HepG2 (cell line): ENCODE measurements around the gene GALR3. TPM values are rescaled to one million over a fixed set of nuclear protein-coding genes. Genes with fewer than 3 reads are reported as not detected.

Experiments
- BRCA1 ChIP-seq: sonication (generic); formaldehyde crosslinking; IDR thresholded peaks from 2 replicates; pipeline ENCODE4 v1.4.0; 2020; ENCODE audit warnings: missing genetic modification reagents
- CCAR2 ChIP-seq: fragments of 200-400 bp; formaldehyde crosslinking; optimal IDR thresholded peaks from 2 replicates; pipeline ENCODE3; 2018; ENCODE audit warnings: low read depth, mild to moderate bottlenecking, low read length, moderate library complexity
- ERF ChIP-seq: IDR thresholded peaks from 2 replicates; pipeline ENCODE4 v1.6.1; 2018; ENCODE audit warnings: missing biosample characterization, missing genetic modification reagents
- KAT8 ChIP-seq: IDR thresholded peaks from 2 replicates; pipeline ENCODE4 v1.6.1; 2016; ENCODE audit warnings: missing genetic modification reagents, missing compliant biosample characterization
- KDM3A ChIP-seq: IDR thresholded peaks from 2 replicates; pipeline ENCODE4 v1.6.1; 2018; ENCODE audit warnings: low read depth, missing compliant biosample characterization
- POLR2AphosphoS2 ChIP-seq: IDR thresholded peaks from 2 replicates; pipeline ENCODE4 v1.6.1; 2011; ENCODE audit warnings: low read depth, low read length, improper control_type of control experiment
- SAFB2 ChIP-seq: sonication (generic); formaldehyde crosslinking; IDR thresholded peaks from 2 replicates; pipeline ENCODE4 v1.5.1; 2020; ENCODE audit warnings: missing genetic modification reagents, low read depth, mild to moderate bottlenecking, borderline replicate concordance
- SP1 ChIP-seq, 2 experiments: fragments of 450-650 bp in 1 of 2; sonication (generic) in 1 of 2; formaldehyde crosslinking in 1 of 2; IDR thresholded peaks; 2 replicates each; pipeline versions ENCODE4 v1.4.0 to v1.6.1; 2016 to 2020; ENCODE audit warnings: missing genetic modification reagents in 1 of 2
- YEATS2 ChIP-seq: sonication (generic); formaldehyde crosslinking; IDR thresholded peaks from 2 replicates; pipeline ENCODE4 v1.4.0; 2020; ENCODE audit warnings: missing genetic modification reagents, borderline replicate concordance
- ZNF225 ChIP-seq: sonication (generic); formaldehyde crosslinking; IDR thresholded peaks from 2 replicates; pipeline ENCODE4 v1.4.0; 2020; ENCODE audit warnings: mild to moderate bottlenecking, missing genetic modification reagents
- ZNF33B ChIP-seq: sonication (generic); formaldehyde crosslinking; IDR thresholded peaks from 2 replicates; pipeline ENCODE4 v1.5.1; 2020; ENCODE audit warnings: mild to moderate bottlenecking, missing genetic modification reagents
- ZNF34 ChIP-seq: sonication (generic); formaldehyde crosslinking; IDR thresholded peaks from 2 replicates; pipeline ENCODE4 v1.4.0; 2020; ENCODE audit warnings: mild to moderate bottlenecking, missing genetic modification reagents, borderline replicate concordance
- ZNF788 ChIP-seq: sonication (generic); formaldehyde crosslinking; IDR thresholded peaks from 2 replicates; pipeline ENCODE4 v1.5.0; 2020; ENCODE audit warnings: mild to moderate bottlenecking, missing genetic modification reagents, borderline replicate concordance
- polyA plus RNA-seq, 8 experiments: library from polyadenylated mRNA; depleted of rRNA in 3 of 8; stranded (reverse) in 7 of 8; unstranded in 1 of 8; fragments of >200 nt; fragmentation: Illumina TruSeq in 4 of 8; extraction: Trizol in 4 of 8; gene quantifications; 2 replicates each; pipeline versions ENCODE4 v1.2.1 to v1.2.3, GENCODE V29; 2011 to 2016; ENCODE audit warnings: low read depth in 4 of 8, missing spikeins in 1 of 8, mixed read lengths in 1 of 8; ENCODE audit not compliant: insufficient read depth in 1 of 8
- total RNA-seq, 5 experiments: library from RNA; depleted of rRNA; stranded (reverse); fragments of >200 nt; fragmentation: Illumina TruSeq; extraction: Trizol; gene quantifications; 2 replicates each; pipeline ENCODE4 v1.2.3, GENCODE V29; 2016; ENCODE audit warnings: low read depth in 1 of 5
- TF ChIP-seq, protein P1 (sequence below): fragments of 450-650 bp; IDR thresholded peaks from 2 replicates; pipeline ENCODE4 v1.6.1; 2016
- TF ChIP-seq, protein P2 (sequence below): sonication (generic); formaldehyde crosslinking; IDR thresholded peaks from 2 replicates; pipeline ENCODE4 v1.4.0; 2020; ENCODE audit warnings: missing genetic modification reagents
- TF ChIP-seq, protein P3 (sequence below): IDR thresholded peaks from 2 replicates; pipeline ENCODE4 v1.6.1; 2012; ENCODE audit warnings: low read length, improper control_type of control experiment
- TF ChIP-seq, protein P4 (sequence below): sonication (generic); formaldehyde crosslinking; IDR thresholded peaks from 2 replicates; pipeline ENCODE4 v1.4.0; 2020; ENCODE audit warnings: missing genetic modification reagents, mild to moderate bottlenecking, borderline replicate concordance
- TF ChIP-seq, protein P5 (sequence below), 2 experiments: sonication (generic) in 1 of 2; formaldehyde crosslinking in 1 of 2; IDR thresholded peaks; 2 replicates each; pipeline versions ENCODE4 v1.5.1 to v1.6.1; 2011 to 2020; ENCODE audit warnings: borderline replicate concordance in 1 of 2, low read depth in 1 of 2, low read length in 1 of 2, mild to moderate bottlenecking in 1 of 2, missing genetic modification reagents in 1 of 2, moderate library complexity in 1 of 2

GALR3 gene
- total and polyA plus RNA-seq, 2 of the 13 experiments (the other 11 are each of a cell fraction or from before 2014, with no cell fraction given) = 0.13 TPM; not detected in 1

DNA sequence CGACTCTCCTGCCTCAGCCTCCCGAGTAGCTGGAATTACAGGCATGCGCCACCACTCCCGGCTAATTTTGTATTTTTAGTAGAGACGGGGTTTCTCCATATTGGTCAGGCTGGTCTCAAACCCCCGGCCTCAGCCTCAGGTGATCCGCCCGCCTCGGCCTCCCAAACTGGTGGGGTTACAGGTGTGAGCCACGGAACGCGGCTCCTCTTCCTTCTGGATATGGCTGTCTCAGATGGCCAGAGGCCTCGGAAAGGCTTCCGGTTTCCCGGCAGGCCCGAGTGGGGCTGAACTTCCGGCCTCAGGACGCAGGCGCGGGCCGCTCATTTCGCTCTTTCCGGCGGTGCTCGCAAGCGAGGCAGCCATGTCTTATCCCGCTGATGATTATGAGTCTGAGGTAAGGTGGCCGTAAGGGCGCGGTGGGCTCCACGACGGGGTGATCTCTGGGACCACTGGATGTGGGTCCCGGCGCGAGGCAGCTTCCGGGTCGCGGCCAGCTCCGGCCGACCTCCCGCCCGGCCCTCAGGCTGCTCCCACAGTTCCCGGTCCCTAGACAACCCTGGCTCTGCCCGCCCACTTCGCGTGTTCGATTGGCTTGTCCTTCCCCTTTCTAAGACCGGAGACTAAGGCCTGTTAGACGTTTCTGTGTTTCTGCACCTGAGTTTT is 26.0 kb downstream of the GALR3 start, which contains the start of gene EIF3L (continued):
- TF ChIP-seq, protein P1, sequence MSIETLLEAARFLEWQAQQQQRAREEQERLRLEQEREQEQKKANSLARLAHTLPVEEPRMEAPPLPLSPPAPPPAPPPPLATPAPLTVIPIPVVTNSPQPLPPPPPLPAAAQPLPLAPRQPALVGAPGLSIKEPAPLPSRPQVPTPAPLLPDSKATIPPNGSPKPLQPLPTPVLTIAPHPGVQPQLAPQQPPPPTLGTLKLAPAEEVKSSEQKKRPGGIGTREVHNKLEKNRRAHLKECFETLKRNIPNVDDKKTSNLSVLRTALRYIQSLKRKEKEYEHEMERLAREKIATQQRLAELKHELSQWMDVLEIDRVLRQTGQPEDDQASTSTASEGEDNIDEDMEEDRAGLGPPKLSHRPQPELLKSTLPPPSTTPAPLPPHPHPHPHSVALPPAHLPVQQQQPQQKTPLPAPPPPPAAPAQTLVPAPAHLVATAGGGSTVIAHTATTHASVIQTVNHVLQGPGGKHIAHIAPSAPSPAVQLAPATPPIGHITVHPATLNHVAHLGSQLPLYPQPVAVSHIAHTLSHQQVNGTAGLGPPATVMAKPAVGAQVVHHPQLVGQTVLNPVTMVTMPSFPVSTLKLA = peak; percentile 35; the same call in 1 of the 2 replicates
- peak; percentile 91 for TF ChIP-seq BRCA1 (CRISPR knock-in tag)
- peak; percentile 78; the same call in 1 of the 2 replicates for TF ChIP-seq ERF
- 0 out of 2 replicates have a peak, but pooled peaks have one; percentile 77 for TF ChIP-seq ZNF34 (CRISPR knock-in tag)
- TF ChIP-seq, protein P2, sequence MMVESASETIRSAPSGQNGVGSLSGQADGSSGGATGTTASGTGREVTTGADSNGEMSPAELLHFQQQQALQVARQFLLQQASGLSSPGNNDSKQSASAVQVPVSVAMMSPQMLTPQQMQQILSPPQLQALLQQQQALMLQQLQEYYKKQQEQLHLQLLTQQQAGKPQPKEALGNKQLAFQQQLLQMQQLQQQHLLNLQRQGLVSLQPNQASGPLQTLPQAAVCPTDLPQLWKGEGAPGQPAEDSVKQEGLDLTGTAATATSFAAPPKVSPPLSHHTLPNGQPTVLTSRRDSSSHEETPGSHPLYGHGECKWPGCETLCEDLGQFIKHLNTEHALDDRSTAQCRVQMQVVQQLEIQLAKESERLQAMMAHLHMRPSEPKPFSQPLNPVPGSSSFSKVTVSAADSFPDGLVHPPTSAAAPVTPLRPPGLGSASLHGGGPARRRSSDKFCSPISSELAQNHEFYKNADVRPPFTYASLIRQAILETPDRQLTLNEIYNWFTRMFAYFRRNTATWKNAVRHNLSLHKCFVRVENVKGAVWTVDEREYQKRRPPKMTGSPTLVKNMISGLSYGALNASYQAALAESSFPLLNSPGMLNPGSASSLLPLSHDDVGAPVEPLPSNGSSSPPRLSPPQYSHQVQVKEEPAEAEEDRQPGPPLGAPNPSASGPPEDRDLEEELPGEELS = peak; percentile 41; the same call in 1 of the 2 replicates
- peak; percentile 90; the same call in 1 of the 2 replicates for TF ChIP-seq ZNF788 (CRISPR knock-in tag)
- TF ChIP-seq ZNF33B (CRISPR knock-in tag) = no peak
- TF ChIP-seq ZNF225 (CRISPR knock-in tag) = no peak
- no peak for TF ChIP-seq POLR2AphosphoS2
- TF ChIP-seq SP1 (IDR thresholded peaks at IDR 0.05) = no peak
- TF ChIP-seq SP1 (CRISPR knock-in tag; IDR thresholded peaks at IDR 0.05) = 0 out of 2 replicates have a peak, but pooled peaks have one; percentile 55
- TF ChIP-seq, protein P3, sequence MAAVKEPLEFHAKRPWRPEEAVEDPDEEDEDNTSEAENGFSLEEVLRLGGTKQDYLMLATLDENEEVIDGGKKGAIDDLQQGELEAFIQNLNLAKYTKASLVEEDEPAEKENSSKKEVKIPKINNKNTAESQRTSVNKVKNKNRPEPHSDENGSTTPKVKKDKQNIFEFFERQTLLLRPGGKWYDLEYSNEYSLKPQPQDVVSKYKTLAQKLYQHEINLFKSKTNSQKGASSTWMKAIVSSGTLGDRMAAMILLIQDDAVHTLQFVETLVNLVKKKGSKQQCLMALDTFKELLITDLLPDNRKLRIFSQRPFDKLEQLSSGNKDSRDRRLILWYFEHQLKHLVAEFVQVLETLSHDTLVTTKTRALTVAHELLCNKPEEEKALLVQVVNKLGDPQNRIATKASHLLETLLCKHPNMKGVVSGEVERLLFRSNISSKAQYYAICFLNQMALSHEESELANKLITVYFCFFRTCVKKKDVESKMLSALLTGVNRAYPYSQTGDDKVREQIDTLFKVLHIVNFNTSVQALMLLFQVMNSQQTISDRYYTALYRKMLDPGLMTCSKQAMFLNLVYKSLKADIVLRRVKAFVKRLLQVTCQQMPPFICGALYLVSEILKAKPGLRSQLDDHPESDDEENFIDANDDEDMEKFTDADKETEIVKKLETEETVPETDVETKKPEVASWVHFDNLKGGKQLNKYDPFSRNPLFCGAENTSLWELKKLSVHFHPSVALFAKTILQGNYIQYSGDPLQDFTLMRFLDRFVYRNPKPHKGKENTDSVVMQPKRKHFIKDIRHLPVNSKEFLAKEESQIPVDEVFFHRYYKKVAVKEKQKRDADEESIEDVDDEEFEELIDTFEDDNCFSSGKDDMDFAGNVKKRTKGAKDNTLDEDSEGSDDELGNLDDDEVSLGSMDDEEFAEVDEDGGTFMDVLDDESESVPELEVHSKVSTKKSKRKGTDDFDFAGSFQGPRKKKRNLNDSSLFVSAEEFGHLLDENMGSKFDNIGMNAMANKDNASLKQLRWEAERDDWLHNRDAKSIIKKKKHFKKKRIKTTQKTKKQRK = no peak
- TF ChIP-seq YEATS2 (CRISPR knock-in tag) = peak; percentile 91
- TF ChIP-seq KDM3A = 0 out of 2 replicates have a peak, but pooled peaks have one; percentile 64
- peak; percentile 96 for TF ChIP-seq KAT8 (CRISPR knock-in tag)
- TF ChIP-seq CCAR2 = no peak
- TF ChIP-seq, protein P4, sequence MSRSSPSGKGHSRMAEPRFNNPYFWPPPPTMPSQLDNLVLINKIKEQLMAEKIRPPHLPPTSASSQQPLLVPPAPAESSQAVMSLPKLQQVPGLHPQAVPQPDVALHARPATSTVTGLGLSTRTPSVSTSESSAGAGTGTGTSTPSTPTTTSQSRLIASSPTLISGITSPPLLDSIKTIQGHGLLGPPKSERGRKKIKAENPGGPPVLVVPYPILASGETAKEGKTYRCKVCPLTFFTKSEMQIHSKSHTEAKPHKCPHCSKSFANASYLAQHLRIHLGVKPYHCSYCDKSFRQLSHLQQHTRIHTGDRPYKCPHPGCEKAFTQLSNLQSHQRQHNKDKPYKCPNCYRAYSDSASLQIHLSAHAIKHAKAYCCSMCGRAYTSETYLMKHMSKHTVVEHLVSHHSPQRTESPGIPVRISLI (CRISPR knock-in tag) = no peak
- no peak; the same call in 1 of the 2 replicates for TF ChIP-seq SAFB2 (CRISPR knock-in tag)
- TF ChIP-seq, protein P5, sequence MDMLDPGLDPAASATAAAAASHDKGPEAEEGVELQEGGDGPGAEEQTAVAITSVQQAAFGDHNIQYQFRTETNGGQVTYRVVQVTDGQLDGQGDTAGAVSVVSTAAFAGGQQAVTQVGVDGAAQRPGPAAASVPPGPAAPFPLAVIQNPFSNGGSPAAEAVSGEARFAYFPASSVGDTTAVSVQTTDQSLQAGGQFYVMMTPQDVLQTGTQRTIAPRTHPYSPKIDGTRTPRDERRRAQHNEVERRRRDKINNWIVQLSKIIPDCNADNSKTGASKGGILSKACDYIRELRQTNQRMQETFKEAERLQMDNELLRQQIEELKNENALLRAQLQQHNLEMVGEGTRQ (IDR thresholded peaks at IDR 0.05; ENCODE audit: low read depth, low read length) = no peak
- TF ChIP-seq, protein P5 (CRISPR knock-in tag; IDR thresholded peaks at IDR 0.05; ENCODE audit: borderline replicate concordance) = no peak
